GM19324 (cell line): ENCODE measurements around the gene DOCK3.
"Not testable (repeated sequence)": the region's sequence is repeated elsewhere in the genome, so short reads cannot be mapped to it uniquely, and the experiment has no call there.

Experiments used
- ATAC-seq: cut with Tn5 transposase; IDR thresholded peaks from one replicate; pipeline ENCODE4 v1.9.1; 2021; ENCODE audit warnings: mild to moderate bottlenecking, moderate library complexity; ENCODE audit not compliant: unreplicated experiment, low FRiP score

The DOCK3 gene

DNA sequence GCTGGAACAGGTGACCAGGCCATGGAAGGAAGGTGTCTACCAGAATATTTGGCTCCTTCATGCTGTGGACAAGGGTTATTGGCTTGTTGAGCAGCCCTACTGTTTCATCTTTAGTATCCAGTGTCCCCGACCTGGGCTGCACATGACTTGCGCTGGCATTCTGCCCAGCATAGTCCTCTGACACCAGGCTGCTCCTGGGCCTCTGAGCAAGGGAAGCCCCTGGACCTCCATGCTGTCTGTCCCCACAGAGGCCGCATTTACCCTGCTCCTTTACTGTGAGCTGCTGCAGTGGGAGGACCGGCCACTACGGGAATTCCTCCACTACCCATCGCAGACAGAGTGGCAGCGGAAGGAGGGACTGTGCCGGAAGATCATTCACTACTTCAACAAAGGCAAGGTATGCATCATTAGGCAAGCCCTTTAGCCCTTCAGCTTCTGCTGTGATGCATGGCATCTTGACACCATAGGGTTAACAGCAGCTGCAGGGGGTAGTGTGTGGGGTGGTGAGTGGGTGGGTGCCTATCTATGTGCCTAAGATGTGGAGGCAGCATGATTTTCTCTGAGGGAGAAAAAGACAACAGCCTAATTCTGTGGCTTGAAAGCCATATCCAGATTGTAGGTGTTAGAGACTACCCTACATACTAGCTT lies 666.4 kb downstream of the DOCK3 start:
- ATAC-seq: no peak

- ATAC-seq: no peak
Observed at GRCh38 chr3:51343918-51344687, 669.4 kb downstream of the DOCK3 start.

DNA sequence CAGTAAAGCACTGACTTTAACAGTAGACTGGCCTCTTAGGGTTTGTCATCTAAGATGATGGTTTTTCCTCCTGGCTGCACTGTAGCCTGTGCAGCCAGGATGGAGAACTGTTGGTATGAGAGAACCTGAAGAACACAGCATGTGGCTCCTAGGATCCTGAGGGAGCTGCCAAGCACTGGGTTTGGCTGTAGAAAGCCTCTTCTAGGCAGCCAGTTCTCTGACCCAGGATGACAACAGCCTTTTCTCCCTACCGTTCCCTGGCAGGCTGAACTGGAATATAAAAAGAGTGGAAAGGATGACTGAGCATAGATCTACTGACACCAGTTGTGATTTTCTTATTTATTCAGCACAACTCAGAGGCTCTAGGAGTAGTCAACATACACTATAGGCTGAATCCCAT lies 676.0 kb downstream of the DOCK3 start:
- no peak for ATAC-seq

DNA sequence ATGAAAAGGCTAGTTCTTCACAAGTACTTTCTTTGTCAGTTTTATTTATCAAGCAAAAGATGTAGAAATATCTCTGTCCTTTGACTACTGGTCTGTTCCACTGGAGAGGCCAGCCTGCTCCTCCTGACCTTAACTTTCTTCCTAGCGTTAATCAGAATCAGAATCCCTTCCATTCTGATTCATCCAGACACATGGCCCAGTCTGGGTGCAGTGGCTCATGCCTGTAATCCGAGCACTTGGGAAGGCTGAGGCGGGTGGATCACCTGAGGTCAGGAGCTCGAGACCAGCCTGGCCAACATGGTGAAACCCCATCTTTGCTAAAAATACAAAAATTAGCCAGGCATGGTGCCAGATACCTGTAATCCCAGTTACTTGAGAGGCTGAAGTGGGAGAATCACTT lies 678.4 kb downstream of the DOCK3 start:
- no peak for ATAC-seq

DNA sequence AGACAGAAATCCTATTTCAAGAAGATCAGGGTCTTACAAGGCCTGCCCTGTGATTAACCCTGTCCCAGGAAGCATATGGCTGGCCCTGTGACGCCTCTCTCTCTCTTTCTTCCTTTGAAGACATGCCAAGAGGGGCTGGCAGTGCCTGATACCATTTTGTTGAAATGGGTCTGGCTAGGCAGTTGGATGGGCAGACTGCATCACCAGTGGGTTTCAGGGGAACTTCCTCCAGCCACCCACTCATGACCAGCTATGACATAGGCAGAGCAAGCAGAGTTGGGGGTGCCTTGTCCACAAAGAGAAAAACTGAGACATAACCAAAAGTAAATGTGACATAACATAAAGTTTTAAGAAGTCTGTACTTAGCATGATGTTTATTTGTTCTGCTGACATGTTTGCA lies 679.0 kb downstream of the DOCK3 start:
- no peak for ATAC-seq

DNA sequence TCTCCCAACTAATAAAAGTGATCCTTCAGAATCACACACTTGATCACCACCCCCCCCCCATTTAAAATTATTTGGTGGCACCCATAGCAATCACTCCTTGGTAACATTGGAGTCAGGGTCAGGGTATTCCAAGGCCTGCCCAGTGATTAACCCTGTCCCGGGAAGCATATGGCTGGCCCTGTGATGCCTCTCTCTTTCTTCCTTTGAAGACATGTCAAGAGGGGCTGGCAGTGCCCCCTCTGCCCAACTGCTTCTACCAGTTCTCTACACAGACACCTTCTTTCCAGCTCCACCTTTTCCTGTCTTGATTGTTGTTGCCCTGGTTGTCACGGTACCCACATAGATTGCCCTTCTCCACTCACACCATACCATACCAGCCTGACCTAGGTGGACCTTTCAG lies 679.4 kb downstream of the DOCK3 start:
- ATAC-seq: no peak

DNA sequence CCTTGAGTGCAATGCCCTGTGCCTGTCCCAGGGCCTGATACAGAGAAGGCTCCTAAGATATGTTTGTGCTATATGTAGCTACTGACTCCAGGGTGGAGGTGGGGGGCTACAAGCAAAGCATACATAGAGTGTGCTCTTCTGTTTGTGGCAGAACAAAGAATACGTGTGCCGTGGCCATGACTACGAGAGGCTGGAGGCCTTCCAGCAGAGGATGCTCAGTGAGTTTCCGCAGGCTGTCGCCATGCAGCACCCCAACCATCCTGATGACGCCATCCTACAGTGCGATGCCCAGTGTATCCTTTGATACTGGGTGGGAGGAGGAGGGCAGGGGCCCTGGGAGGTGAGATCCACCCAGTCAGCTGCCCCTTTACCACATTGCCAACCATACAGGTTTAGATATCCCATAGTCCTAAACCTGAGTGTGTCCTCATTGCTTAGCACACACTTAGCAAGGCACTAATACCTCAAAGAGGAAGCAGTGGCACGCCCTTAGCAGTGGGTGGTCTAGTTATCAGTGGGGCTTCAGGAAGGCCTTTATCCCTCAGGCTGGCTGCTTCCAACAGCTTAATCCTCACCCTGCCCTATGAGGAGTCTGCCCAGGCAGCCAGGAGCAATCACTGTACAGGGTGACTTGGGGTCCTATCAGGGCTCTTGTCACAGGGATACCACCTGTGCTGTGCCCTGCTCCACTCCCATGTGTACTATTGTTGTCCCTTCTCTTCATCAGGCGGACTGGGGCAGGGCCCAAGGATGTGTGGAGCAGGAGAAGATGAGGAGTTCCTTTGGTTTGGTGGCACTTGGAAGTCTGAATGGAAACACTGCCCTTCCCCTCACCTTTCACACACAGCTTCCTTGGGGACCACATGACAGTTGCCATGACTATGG lies 680.2 kb downstream of the DOCK3 start:
- ATAC-seq: no peak

DNA sequence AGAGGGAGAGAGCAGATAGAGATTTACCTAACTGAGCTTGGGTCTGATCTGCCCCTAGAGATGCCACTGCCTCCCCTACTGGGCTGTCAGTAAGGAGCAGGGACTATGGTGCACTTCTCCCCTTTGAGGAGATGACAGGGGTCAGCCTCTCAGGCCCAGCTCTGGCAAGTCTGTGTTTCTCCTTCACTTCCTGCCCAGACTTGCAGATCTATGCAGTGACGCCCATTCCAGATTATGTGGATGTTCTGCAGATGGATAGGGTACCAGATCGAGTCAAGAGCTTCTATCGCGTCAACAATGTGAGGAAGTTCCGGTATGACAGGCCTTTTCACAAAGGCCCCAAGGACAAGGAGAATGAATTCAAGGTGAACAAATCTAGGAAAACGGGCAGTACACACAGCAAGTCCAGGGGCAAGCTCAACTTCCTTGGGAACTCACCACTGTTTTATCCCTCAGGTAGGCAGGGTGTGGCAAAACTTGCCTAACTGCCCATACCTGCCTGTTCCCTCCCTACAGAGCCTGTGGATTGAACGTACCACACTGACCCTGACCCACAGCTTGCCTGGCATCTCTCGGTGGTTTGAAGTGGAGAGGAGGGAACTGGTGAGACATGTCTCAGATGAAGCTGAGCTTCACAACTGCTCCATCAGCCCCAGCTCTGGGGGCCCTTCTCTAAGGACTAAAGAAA lies 681.3 kb downstream of the DOCK3 start:
- ATAC-seq: no peak

DNA sequence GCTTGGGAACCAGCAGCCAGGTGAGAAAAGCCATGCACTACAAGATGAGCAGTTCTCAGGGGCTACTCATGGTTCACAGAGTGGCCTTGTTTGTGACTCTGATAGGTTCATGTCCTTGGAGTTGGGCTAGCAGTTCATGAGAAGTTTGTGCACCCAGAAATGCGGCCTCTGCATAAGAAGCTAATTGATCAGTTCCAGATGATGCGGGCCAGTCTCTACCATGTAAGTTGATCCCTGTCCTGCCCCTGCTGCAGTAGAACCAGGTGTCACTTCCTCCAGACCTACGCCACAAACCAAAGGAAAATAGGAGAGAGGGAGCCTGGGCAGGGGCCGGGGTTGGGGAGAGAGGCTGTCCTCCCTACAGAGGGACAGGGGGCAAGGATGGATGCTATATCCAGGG lies 683.1 kb downstream of the DOCK3 start:
- ATAC-seq: no peak

GRCh38 chr3:51358981-51359380 lies 684.3 kb downstream of the DOCK3 start:
- no peak for ATAC-seq

DNA sequence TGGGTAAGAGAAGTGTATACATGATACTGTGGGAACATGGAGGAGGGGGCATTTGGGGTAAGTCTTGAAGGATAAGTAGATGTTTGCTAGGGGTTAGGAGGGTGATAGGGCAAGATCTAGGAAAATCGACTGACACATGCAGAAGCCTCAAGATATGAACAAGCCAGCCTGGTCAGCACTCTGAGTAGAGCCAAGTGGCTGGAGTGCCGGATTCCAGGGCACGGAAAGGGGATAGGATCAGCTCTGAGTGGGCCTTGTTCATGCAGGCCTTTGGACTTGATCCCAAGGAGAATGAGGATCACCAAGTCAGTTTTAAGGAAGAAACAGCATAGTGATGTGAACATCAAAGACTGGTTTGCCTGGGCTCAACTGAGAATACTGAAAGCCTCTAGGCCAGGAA lies 686.1 kb downstream of the DOCK3 start:
- no peak for ATAC-seq

GRCh38 chr3:51361746-51362145 lies 687.0 kb downstream of the DOCK3 start:
- ATAC-seq: no peak

- no peak for ATAC-seq
Observed at GRCh38 chr3:51362476-51362875, 687.7 kb downstream of the DOCK3 start.

GRCh38 chr3:51368276-51368675 lies 693.5 kb downstream of the DOCK3 start:
- not testable (repeated sequence) for ATAC-seq

- ATAC-seq: no peak
Observed at GRCh38 chr3:51371943-51372557, 697.3 kb downstream of the DOCK3 start.

DNA sequence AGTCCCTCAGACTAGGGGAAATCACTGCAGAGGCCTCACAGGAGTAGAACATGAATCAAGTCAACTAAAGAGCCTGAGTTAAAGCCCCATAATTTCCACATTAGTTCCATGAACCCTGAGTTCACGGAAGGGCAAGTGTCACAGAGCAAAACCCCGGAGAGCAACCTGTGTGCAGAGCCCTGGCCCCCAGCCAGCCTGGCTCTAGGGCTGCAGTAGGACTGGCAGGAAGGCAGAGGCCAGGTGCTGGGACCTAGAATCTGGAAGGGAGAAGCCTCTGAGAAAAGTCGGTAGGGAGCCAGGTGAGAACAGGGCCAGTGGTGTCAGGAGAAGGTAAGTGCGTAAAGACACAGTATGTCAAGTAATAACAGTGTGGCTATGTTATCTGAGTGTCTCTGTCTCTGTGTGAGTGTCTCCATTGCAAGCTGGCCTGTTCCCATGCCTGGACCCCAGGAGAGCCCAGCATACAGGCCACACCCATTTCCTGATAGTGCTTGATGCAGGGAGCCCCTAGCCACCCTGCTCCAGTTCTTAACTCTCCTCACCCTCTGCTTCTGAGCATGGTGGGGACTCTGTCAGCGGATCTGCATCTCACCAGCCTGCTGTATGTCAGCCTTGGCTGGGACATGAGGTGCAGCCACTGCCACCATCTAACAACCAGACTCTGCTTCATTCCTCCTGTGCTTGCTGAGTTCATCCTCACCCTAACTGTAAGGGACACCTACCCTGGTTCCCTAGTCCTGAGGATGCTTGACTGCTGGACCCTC lies 699.1 kb downstream of the DOCK3 start:
- no peak for ATAC-seq

GRCh38 chr3:51374456-51374855 lies 699.7 kb downstream of the DOCK3 start:
- ATAC-seq: no peak

DNA sequence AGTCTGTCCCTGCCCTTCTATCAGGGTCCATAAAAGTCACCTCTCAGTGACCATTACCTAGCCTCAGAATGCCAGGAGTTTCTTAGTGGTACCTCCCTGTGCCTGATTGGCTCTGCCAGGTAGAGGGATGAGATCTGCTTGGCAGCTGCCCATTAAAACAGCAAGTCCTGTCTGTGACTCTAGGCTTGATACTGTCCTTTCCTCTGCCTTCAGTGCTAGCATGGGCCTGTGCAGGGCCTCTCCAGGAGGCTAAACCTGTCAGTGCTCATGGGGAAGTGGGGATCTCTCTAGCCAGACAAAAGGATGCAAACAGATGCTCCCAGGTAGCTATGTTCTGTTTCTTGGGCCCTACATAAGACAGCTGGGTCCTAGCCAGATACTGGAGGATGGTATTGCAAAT lies 700.4 kb downstream of the DOCK3 start:
- no peak for ATAC-seq

DNA sequence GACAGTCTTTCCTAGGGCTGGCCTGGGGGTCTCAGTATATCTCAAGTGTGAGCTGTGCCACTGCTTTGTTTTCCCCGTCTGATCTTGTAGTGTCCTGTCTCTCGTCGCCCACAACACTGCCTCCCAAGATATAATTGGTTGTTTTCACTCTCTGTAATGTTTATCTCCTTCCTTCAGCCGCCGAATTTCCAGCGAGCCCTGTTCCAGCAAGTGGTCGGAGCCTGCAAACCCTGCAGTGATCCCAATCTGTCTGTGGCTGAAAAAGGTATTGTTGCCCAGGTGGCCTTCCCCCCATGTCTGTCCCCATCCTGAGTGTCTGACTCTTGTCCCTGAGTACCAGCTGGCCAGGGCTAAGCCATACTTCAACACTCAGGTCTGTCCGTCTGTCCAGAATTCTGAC lies 700.8 kb downstream of the DOCK3 start:
- no peak for ATAC-seq

GRCh38 chr3:51378065-51378464 lies 703.3 kb downstream of the DOCK3 start:
- ATAC-seq: no peak
